Measurements from ENCODE around the gene KCNJ11. TPM values are rescaled to one million over a fixed set of nuclear protein-coding genes. Genes with fewer than 3 reads are reported as not detected.

Gene KCNJ11
- total RNA-seq, 4 donors from 2014 or later = 1.7 to 5.1 (median 2.4) TPM

DNA sequence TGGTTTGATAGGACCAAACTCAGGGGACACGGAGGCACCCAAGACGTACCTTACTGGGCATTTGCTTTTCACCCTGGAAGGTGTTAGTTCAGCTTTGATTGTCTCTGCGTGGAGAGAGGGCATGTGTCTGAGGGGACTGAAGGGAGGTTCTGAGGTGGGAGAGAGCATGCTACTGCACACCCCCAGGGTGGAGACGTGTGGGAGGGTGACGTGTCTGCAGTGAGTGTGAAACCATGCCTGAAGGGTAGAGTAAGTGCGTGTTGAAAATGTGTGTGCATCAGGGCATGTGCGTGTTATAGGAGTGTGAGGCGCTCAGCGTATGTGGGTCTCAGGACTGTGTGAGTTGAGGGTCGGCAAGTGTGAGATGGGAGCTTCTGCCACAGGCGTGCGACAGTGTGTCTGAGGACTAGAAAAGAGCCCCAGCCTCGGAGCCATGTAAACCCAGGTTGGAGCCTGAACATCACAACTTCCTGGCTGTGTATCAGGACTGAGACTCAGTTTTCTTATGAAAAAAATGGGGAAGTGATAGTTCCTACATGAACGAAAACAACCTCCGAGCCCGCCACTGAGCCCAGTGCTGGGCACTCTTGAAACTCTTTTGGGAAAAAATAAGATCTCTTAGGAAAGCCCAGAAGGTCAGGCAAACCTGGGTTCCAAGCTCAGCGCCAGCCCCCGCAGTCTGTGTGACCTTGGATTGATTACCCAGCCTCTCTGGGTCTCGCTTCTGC is 11.8 kb upstream of the KCNJ11 start:
- Histone ChIP-seq H3K36me3 (no peaks in the 10 kb centered on the region), H3K4me1 (peaks cover 2% of the 10 kb centered on the region), H3K27me3 (no peaks in the 10 kb centered on the region), H3K27ac (no peak overlapping the region), H3K4me3 (no peak overlapping the region), H3K9me3 (no peaks in the 10 kb centered on the region)
- no peak for DNase-seq (ENCODE audit: low spot score in 2 of 2)
- TF ChIP-seq POLR2AphosphoS5 (IDR thresholded peaks at IDR 0.05) (no peak), EP300 (IDR thresholded peaks at IDR 0.05) (no peak), POLR2A (IDR thresholded peaks at IDR 0.05) (no peak)
- TF ChIP-seq, protein P1, sequence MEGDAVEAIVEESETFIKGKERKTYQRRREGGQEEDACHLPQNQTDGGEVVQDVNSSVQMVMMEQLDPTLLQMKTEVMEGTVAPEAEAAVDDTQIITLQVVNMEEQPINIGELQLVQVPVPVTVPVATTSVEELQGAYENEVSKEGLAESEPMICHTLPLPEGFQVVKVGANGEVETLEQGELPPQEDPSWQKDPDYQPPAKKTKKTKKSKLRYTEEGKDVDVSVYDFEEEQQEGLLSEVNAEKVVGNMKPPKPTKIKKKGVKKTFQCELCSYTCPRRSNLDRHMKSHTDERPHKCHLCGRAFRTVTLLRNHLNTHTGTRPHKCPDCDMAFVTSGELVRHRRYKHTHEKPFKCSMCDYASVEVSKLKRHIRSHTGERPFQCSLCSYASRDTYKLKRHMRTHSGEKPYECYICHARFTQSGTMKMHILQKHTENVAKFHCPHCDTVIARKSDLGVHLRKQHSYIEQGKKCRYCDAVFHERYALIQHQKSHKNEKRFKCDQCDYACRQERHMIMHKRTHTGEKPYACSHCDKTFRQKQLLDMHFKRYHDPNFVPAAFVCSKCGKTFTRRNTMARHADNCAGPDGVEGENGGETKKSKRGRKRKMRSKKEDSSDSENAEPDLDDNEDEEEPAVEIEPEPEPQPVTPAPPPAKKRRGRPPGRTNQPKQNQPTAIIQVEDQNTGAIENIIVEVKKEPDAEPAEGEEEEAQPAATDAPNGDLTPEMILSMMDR (IDR thresholded peaks at IDR 0.05) = no peak
- WGBS = 84% methylated on average over 19 of the region's 19 CpGs

DNA sequence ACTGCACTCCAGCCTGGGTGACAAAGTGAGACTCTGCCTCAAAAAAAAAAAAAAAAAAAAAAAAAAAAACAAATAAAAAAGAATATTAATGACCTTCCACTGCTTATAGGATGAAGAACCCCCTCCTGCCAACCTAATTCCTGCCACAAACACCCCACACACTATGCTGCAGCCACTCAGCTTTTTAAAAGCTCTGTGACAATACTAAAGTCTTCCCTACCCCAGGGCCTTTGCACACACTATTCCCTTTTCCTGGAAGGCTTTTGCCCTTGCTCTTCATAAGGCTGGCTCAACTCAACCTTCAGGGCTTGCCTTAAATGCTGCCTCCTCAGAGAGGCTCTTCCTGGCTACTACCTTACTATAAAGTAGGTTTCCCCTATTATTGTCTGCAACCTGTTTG is 10.8 kb upstream of the KCNJ11 start:
- Histone ChIP-seq H3K27ac (no peak overlapping the region), H3K9me3 (no peaks in the 10 kb centered on the region), H3K4me1 (no peaks in the 10 kb centered on the region), H3K36me3 (no peaks in the 10 kb centered on the region), H3K4me3 (no peak overlapping the region), H3K27me3 (no peaks in the 10 kb centered on the region)
- TF ChIP-seq, protein P1 (IDR thresholded peaks at IDR 0.05) = no peak
- no peak for TF ChIP-seq POLR2AphosphoS5 (IDR thresholded peaks at IDR 0.05)
- no peak for TF ChIP-seq POLR2A (IDR thresholded peaks at IDR 0.05)
- TF ChIP-seq EP300 (IDR thresholded peaks at IDR 0.05) = no peak
- no peak for DNase-seq (ENCODE audit: low spot score in 2 of 2)

DNA sequence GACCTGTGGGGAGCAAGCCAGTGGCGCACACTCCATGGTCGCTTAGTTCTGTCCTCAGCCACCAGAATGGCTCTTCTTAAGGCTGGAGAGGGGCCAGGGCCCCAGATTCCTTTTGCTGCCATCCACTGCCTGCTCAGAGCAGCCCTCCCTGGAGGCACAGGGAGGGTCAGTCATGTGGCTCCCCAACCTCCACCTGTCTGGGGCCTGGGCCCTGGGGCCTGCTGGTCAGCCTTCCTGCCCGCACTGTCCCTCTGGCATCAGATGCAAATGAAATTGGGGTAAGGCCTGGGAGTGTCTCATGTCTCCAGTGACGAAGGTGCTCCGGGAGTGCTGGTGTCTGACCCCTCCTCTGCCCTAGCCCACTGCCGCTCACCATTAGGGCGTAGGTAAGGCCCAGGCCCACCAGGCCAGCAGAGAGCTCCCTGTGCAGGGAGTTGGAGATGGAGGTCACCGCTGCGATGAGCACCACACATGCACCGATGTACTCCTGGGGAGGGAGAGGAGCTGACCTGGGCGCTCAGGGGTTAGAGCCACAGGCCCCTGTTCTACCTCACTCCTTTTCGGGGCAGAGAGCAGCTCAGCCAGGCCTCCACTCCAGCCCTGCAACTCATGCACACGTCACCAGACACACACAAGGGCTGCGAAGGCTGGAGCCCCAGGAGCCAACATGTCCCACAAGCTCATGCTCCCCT is 9.0 kb upstream of the KCNJ11 start:
- H3K27ac ChIP-seq = no peak overlapping the region
- no peaks in the 10 kb centered on the region for H3K9me3 ChIP-seq
- WGBS = 80% methylated on average over 1 of the region's 14 CpGs
- no peaks in the 10 kb centered on the region for H3K27me3 ChIP-seq
- no peak for DNase-seq (ENCODE audit: low spot score in 2 of 2)
- H3K36me3 ChIP-seq = no peaks in the 10 kb centered on the region
- TF ChIP-seq EP300 (IDR thresholded peaks at IDR 0.05) (no peak), POLR2A (IDR thresholded peaks at IDR 0.05) (no peak), POLR2AphosphoS5 (IDR thresholded peaks at IDR 0.05) (no peak)
- TF ChIP-seq, protein P1 (IDR thresholded peaks at IDR 0.05) = no peak
- H3K4me3 ChIP-seq = no peak overlapping the region
- H3K4me1 ChIP-seq = no peaks in the 10 kb centered on the region

DNA sequence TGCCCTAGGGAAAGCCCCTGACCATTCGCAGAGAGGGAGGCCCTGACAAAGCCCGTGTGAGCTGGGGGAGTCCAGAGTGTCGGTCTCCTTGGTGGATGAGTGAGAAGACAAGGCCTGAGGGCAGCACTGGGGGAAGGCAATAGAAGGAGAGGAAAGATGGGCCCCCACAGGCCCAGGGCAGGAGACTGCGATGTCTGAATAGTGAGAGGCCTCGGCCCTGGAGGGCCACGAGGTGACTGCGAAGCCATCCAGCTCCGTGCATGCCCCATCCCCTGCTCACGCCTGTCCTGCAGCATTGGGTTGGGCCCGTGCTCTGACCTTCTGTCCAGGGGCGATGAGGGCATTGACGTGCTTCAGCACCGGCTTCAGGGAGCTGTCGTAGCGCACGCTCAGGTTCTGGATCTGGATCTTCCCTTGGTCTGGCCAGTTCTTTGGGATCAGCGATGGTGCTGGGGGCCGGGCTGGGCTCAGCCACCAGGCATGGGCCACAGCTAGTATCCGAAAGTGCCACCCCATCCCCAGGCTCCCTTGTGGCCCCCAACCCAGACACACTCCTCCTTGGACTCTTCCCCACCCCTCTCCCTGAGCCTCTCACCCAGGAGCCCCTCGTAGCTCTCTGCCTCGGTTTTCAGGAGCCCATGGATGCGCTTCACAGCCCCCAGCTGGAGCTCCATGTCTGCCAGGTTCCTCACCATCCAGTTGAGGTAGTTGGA is 8.3 kb upstream of the KCNJ11 start:
- H3K36me3 ChIP-seq = no peaks in the 10 kb centered on the region
- H3K4me3 ChIP-seq = no peak overlapping the region
- DNase-seq (ENCODE audit: low spot score in 2 of 2) = no peak
- no peaks in the 10 kb centered on the region for H3K27me3 ChIP-seq
- H3K9me3 ChIP-seq = no peaks in the 10 kb centered on the region
- no peak overlapping the region for H3K27ac ChIP-seq
- TF ChIP-seq EP300 (IDR thresholded peaks at IDR 0.05) = no peak
- no peak for TF ChIP-seq POLR2AphosphoS5 (IDR thresholded peaks at IDR 0.05)
- TF ChIP-seq, protein P1 (IDR thresholded peaks at IDR 0.05) = no peak
- no peak for TF ChIP-seq POLR2A (IDR thresholded peaks at IDR 0.05)
- H3K4me1 ChIP-seq = no peaks in the 10 kb centered on the region
- WGBS = 92% methylated on average over 20 of the region's 22 CpGs

DNA sequence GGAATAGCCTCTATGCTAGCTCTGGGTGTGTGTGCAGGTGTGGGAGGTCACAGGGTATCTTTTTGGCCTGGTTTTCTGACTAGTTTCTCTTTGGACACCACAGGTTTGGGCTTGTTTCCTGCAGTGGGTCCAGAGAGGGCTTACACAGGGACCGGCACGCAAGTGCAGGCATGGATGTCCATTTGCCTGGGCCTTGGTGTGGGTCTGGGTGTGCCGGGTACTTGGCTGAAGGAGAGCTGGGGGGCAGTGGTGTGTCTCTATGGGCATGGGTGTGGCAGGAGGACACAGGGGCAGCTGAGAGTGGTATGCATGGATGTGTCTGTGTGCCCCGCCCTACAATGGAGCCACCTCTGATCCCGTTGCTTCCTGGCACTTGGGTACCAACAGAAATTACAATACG is 7.5 kb upstream of the KCNJ11 start:
- TF ChIP-seq, protein P1 (IDR thresholded peaks at IDR 0.05) = no peak
- TF ChIP-seq POLR2A (IDR thresholded peaks at IDR 0.05) (no peak), POLR2AphosphoS5 (IDR thresholded peaks at IDR 0.05) (no peak), EP300 (IDR thresholded peaks at IDR 0.05) (no peak)
- no peaks in the 10 kb centered on the region for H3K27me3 ChIP-seq
- H3K36me3 ChIP-seq = no peaks in the 10 kb centered on the region
- no peaks in the 10 kb centered on the region for H3K4me1 ChIP-seq
- no peak for DNase-seq (ENCODE audit: low spot score in 2 of 2)
- H3K9me3 ChIP-seq = no peaks in the 10 kb centered on the region
- 88% methylated on average over 6 of the region's 6 CpGs for WGBS
- no peak overlapping the region for H3K4me3 ChIP-seq
- no peak overlapping the region for H3K27ac ChIP-seq

All from suprapubic skin (tissue), 4 donors.